Measurements from ENCODE around the gene SCMH1. TPM values are rescaled to one million over a fixed set of nuclear protein-coding genes. Genes with fewer than 3 reads are reported as not detected.

SCMH1 gene
- polyA plus RNA-seq, 2 of the 4 experiments (the other 2 are of a cell fraction): 11.6 to 26.7 TPM

DNA sequence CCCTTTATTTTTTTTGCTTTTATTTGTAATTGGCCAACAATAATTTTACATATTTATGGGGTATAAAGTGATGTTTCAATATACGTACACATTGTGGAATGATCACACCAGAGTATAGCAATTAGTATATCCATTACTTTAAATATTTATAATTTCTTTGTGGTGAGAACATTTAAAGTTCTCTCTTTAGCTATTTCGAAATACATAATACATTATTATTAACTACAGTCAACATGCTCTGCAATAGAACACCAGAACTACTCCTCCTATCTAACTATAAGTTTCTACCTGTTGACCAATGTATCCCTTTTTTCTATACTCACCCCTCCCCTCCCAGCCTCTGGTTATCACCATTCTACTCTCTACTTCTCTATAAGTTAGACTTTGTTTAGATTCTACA lies 77.4 kb downstream of the SCMH1 start:
- Histone ChIP-seq H3K4me3 (no peak overlapping the region), H3K27ac (no peak overlapping the region), H3K9me3 (peaks cover 14% of the 10 kb centered on the region), H3K4me1 (no peaks in the 10 kb centered on the region), H3K4me2 (no peak overlapping the region)
- no peak for ATAC-seq
- 96% methylated on average over 2 of the region's 2 CpGs for WGBS (ENCODE audit: missing lambda C conversion rate)
- POLR2A ChIA-PET: no interaction called here
- FAIRE-seq: no peak
- DNase-seq (ENCODE audit: low read depth in 1 of 2, low spot score in 1 of 2): no peak
- no peak for TF ChIP-seq NR3C1 (IDR thresholded peaks at IDR 0.05)
- no peak for TF ChIP-seq CTCF (IDR thresholded peaks at IDR 0.05)
- TF ChIP-seq TP53 (CRISPR knock-in tag; IDR thresholded peaks at IDR 0.05): no peak
- TF ChIP-seq MAFK (IDR thresholded peaks at IDR 0.05; ENCODE audit: partially characterized antibody): no peak
- TF ChIP-seq HDAC2 (IDR thresholded peaks at IDR 0.05): no peak
- no peak for TF ChIP-seq HOXB5 (CRISPR knock-in tag; IDR thresholded peaks at IDR 0.05)
- no peak for TF ChIP-seq NPAS2 (CRISPR knock-in tag; IDR thresholded peaks at IDR 0.05; ENCODE audit: borderline replicate concordance)
- TF ChIP-seq BHLHE40 (IDR thresholded peaks at IDR 0.05; ENCODE audit: low read depth, low read length): no peak
- no peak for TF ChIP-seq HMGXB4 (CRISPR knock-in tag; IDR thresholded peaks at IDR 0.05; ENCODE audit: borderline replicate concordance)
- TF ChIP-seq, protein P1, sequence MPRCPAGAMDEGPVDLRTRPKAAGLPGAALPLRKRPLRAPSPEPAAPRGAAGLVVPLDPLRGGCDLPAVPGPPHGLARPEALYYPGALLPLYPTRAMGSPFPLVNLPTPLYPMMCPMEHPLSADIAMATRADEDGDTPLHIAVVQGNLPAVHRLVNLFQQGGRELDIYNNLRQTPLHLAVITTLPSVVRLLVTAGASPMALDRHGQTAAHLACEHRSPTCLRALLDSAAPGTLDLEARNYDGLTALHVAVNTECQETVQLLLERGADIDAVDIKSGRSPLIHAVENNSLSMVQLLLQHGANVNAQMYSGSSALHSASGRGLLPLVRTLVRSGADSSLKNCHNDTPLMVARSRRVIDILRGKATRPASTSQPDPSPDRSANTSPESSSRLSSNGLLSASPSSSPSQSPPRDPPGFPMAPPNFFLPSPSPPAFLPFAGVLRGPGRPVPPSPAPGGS (IDR thresholded peaks at IDR 0.05): no peak
- no peak for TF ChIP-seq TFCP2L1 (CRISPR knock-in tag; IDR thresholded peaks at IDR 0.05)
- no peak for TF ChIP-seq FOXS1 (CRISPR knock-in tag; IDR thresholded peaks at IDR 0.05)
- no peak for TF ChIP-seq RARB (CRISPR knock-in tag; IDR thresholded peaks at IDR 0.05)
- TF ChIP-seq JUN (IDR thresholded peaks at IDR 0.05): no peak
- no peak for TF ChIP-seq POLR2AphosphoS2 (conservative IDR thresholded peaks at IDR 0.05; ENCODE audit: low read length)
- TF ChIP-seq HEYL (CRISPR knock-in tag; IDR thresholded peaks at IDR 0.05): no peak
- no peak for TF ChIP-seq CHD4 (IDR thresholded peaks at IDR 0.05; ENCODE audit: borderline replicate concordance)
- TF ChIP-seq NFE2L2 (conservative IDR thresholded peaks at IDR 0.05; ENCODE audit: low read length): no peak
- TF ChIP-seq, protein P2, sequence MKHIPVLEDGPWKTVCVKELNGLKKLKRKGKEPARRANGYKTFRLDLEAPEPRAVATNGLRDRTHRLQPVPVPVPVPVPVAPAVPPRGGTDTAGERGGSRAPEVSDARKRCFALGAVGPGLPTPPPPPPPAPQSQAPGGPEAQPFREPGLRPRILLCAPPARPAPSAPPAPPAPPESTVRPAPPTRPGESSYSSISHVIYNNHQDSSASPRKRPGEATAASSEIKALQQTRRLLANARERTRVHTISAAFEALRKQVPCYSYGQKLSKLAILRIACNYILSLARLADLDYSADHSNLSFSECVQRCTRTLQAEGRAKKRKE (CRISPR knock-in tag; IDR thresholded peaks at IDR 0.05; ENCODE audit: low read depth): no peak
- TF ChIP-seq SREBF2 (IDR thresholded peaks at IDR 0.05): no peak
- CTCF ChIA-PET: interaction anchor here (0.5 kb wide), 1 partner anchor 112 kb away, joined by 3 read pairs; no protein-coding TSS in a partner anchor

- ATAC-seq (peak in 1 of 2 experiments; percentile 56; a peak in 3 of 6 replicates), FAIRE-seq (no peak), DNase-seq (ENCODE audit: low read depth in 1 of 2, low spot score in 1 of 2) (no peak)
- Histone ChIP-seq H3K27ac (peak overlapping the region in 1 of 2 experiments; percentile 15; a peak in 1 of 6 replicates), H3K4me1 (peaks cover 15% of the 10 kb centered on the region), H3K4me3 (no peak overlapping the region), H3K4me2 (no peak overlapping the region), H3K9me3 (peaks cover under 1% of the 10 kb centered on the region; the same call in 2 of the 3 replicates)
- ChIA-PET CTCF (no interaction called here), POLR2A (no interaction called here)
- WGBS (ENCODE audit: missing lambda C conversion rate): 89% methylated on average over 3 of the region's 3 CpGs
- TF ChIP-seq, protein P3, sequence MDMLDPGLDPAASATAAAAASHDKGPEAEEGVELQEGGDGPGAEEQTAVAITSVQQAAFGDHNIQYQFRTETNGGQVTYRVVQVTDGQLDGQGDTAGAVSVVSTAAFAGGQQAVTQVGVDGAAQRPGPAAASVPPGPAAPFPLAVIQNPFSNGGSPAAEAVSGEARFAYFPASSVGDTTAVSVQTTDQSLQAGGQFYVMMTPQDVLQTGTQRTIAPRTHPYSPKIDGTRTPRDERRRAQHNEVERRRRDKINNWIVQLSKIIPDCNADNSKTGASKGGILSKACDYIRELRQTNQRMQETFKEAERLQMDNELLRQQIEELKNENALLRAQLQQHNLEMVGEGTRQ (IDR thresholded peaks at IDR 0.05): no peak
Measured at GRCh38 chr1:41162441-41162840, 79.7 kb downstream of the SCMH1 start.
